Esophagus mucosa (tissue), 1 donor: ENCODE measurements around the gene UGT8. TPM values are rescaled to one million over a fixed set of nuclear protein-coding genes. Genes with fewer than 3 reads are reported as not detected.
"Not testable (repeated sequence)": the region's sequence is repeated elsewhere in the genome, so short reads cannot be mapped to it uniquely, and the experiment has no call there.

ENCODE experiments used
- ATAC-seq: fragments of 200-7000 bp; cut with Tn5 transposase; one replicate; pipeline ENCODE4 v1.9.1; 2020
- total RNA-seq: library from RNA; stranded (reverse); gene quantifications from one replicate; pipeline ENCODE4 v1.2.4, GENCODE V29; 2023
- donor health status: DM: yes; HTN: yes; CAD: no.

The UGT8 gene, protein sequence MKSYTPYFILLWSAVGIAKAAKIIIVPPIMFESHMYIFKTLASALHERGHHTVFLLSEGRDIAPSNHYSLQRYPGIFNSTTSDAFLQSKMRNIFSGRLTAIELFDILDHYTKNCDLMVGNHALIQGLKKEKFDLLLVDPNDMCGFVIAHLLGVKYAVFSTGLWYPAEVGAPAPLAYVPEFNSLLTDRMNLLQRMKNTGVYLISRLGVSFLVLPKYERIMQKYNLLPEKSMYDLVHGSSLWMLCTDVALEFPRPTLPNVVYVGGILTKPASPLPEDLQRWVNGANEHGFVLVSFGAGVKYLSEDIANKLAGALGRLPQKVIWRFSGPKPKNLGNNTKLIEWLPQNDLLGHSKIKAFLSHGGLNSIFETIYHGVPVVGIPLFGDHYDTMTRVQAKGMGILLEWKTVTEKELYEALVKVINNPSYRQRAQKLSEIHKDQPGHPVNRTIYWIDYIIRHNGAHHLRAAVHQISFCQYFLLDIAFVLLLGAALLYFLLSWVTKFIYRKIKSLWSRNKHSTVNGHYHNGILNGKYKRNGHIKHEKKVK
- 1.1 TPM for total RNA-seq

DNA sequence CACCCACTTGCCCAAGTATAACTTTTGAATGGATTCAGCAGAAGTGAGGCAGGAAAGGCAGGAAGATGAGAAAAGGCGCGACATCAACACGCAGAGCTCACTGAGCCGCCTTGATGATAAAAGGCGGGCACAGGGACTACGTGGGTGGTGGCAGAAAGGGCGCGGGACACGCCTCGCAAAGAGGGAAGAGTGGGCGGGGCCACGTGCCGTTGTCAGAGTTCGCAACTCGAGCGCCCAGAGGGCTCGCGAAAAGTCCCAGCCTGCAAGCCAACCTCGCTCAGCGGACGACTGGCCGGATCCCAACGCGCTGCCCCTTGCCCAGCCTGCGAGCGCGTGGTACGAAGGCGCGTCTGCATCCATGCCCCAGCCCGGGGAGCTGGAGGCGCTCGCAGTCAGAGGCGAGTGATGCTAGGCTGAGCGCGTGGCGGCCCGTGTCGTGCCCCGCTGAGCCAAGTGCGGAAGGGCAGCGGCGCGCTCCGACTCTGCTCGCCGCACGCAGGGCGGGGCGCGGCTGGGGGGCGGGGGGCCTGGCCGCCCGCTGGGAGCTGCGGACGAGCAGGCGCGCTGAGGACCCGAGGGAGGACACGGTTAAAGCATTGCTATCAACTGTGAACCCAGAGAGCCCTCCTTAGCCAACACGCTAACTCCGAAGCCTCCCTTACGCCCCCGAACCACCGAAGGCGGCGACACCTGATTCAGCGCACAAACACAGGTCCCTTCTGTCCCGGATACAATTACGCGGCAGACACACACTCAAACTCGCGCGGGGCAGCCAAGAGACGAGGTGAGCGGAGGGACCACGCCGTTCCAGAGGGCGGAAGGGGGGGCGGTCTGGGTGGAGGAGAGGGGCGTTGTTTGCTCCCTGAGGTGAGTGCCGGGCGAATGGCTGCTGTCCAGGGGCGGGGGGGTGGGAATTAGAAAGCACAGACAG, at the start of gene UGT8:
TSS of gene UGT8 (plus strand) at position 617 of the 931 bp plus-strand sequence. CDS start 24,074 bp downstream, outside the sequence.
- ATAC-seq: peak; percentile 76

- no peak for ATAC-seq
Measured at GRCh38 chr4:114549638-114550037, 49.0 kb upstream of the UGT8 start.

GRCh38 chr4:114558446-114559020, 40.1 kb upstream of the UGT8 start:
- ATAC-seq: no peak

- no peak for ATAC-seq
Measured at GRCh38 chr4:114561590-114561989, 37.0 kb upstream of the UGT8 start.

GRCh38 chr4:114562176-114562904, 36.3 kb upstream of the UGT8 start:
- no peak for ATAC-seq

DNA sequence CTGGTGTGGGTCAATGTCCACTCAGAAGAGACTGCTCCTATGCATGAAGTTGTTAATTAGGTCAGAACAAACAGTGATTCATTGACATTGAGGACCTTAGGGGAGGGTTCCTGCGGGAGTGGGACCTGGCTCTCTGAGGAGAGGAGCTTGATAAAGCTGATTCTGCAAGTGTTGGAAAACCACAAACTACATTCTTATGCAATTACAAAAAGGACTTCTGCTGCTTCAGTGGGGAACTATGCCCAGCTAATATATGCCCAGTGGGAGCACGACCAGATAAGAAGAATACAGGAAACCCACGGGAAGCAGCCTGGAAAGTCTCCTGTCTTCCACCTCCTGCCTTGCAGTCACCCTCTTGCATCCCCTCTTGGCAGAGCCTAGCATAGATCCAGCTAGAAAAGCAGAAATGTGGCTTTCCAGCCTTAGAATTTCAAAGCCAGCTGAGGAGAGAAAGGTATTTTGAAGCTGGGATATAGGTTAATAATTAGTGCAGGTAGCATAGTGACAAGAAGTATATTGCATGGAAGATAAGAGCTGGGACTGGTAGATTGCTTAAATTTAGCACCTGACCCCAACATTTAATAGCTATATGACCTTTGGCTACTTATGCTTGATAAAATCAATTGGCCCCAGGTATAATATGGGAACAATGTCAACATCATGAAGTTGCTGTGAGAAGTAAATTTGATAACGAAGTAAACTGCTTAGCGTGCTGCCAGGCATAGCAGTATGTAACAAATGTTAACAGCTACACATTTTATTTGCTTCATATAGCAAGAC, 34.9 kb upstream of the UGT8 start:
- no peak for ATAC-seq

DNA sequence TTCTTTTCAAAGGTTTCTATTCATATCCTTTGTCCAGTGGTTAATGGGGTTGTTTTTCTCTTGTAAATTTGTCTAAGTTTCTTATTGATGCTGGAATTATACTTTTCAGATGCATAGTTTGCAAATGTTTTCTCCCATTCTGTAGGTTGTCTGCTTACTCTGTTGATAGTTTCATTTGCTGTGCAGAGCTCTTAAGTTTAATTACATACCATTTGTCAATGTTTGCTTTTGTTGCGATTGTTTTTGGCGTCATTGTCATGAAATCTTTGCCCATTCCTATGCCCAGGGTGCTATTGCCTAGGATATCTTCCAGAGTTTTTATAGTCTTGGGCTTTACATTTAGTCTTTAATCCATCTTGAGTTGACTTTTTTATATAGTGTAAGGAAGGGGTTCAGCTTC, 21.2 kb upstream of the UGT8 start:
- no peak for ATAC-seq

- no peak for ATAC-seq
Measured at GRCh38 chr4:114582621-114583020, 16.0 kb upstream of the UGT8 start.

DNA sequence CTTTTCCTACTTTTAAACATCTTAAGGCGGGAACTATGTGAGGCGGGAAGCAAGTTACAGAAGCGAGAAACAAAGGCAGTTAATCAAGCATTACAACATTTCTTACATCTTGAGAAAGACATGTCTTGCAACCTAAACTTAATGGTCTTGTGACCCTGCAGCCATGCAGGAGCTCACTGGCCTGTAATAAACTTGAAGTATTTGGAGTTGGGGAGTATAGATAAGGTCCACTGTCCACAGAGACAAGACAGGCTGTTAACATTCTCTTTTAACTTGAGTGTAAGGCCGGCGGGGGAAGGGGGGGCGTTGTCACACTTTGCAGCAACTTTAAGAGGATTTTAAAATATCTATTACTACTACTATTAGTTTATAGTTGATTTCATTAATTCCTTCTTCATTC, 10.3 kb upstream of the UGT8 start:
- no peak for ATAC-seq

DNA sequence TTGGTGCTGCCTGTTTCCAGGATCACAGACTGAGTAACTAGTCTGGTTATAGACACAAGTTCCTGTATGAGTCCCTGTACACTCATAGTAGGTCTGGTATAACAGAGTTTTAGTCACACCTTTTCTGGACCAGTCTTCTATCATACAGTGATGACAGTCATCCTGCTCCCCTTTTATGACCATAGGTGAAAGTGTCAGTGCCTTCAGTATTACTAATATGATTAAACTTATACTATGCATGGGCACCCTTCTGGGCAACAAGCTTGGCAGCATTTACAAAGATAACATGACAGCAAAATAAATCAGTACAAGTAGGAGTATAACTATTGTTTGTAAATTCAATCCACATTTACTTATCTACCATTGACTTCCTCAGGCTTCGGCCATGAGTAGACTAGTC, 8.2 kb upstream of the UGT8 start:
- not testable (repeated sequence) for ATAC-seq

- no peak for ATAC-seq
Measured at GRCh38 chr4:114593526-114593925, 5.1 kb upstream of the UGT8 start.

DNA sequence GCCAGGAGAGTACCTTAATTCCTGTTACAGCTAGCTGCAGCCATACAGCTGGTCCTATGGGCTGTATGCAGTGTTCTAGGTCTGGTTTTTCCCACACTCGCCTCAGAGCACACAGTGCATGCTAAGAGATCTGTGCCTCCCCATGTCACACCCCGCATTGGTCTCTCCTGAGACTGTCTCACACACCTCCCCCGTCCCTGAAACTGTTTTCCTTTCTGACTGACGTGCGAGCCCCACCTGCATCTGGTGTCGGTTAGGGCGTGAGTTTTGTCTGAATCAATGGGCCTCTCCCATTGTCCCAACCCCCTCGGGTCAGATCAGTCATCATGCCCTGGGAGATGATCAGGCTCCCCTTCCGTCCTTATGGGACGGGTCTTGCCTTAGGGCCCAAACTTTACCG, 3.4 kb upstream of the UGT8 start:
- ATAC-seq: no peak

GRCh38 chr4:114595921-114596320, 2.7 kb upstream of the UGT8 start:
- ATAC-seq: no peak

GRCh38 chr4:114597410-114598115, 1.0 kb upstream of the UGT8 start:
- no peak for ATAC-seq

GRCh38 chr4:114599231-114599902, 760 bp downstream of the UGT8 start:
- peak; percentile 42 for ATAC-seq

GRCh38 chr4:114599903-114600552, 1.4 kb downstream of the UGT8 start:
- ATAC-seq: no peak

GRCh38 chr4:114600672-114601071, 2.1 kb downstream of the UGT8 start:
- no peak for ATAC-seq

DNA sequence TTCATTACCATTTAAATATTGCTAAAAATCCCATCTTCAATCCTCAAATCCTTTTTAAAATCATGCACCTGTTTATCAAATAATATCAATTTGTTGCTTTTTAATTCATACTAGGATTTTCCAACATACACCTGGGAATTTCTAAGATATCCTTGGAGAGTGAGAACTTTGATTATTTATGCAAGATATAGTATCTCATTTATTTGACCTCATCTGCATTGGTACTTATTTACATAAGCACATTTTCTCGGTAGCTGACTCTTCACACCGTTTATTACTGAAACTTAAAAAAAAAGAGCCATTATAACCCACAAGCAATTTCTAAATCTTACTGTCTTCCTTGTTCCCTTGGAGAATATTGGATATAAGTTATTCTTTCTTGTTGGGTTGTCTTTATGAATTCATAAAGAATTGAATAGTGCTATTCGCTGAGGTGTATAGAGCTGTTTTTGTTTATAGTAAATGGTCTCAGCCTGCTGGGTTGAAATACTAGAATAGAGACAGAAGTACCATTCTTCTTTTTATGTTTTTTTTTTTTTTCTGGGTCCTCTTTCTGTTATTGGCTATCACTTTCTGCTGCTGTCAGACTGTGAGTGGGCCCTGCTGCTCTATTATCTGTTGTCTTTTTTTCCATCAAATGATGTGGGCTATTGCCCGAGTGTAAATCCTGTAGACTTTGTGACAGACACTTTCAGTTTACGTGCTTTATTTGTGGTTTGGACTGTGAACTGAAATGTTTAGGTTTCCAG, 2.9 kb downstream of the UGT8 start:
- no peak for ATAC-seq

GRCh38 chr4:114603497-114603896, 4.9 kb downstream of the UGT8 start:
- no peak for ATAC-seq
